ENCODE data around the gene PWP1. TPM values are rescaled to one million over a fixed set of nuclear protein-coding genes. Genes with fewer than 3 reads are reported as not detected.

The PWP1 gene
- total RNA-seq, 2 donors from 2014 or later: 38.4 to 72.9 TPM

GRCh38 chr12:107649661-107650061 lies 35.9 kb upstream of the PWP1 start:
- DNase-seq (ENCODE audit: low spot score): no peak
- Histone ChIP-seq H3K4me1 (ENCODE audit: control insufficient read depth in 1 of 2, low read depth in 2 of 2) (no peaks in the 10 kb centered on the region), H3K27ac (no peak overlapping the region), H3K27me3 (replicated peaks; ENCODE audit: insufficient read depth) (no peaks in the 10 kb centered on the region), H3K9me3 (no peaks in the 10 kb centered on the region), H3K36me3 (no peaks in the 10 kb centered on the region), H3K4me3 (no peak overlapping the region)
- no peak for ATAC-seq (ENCODE audit: insufficient number of reproducible peaks, low FRiP score, low read depth)
- no peak for TF ChIP-seq CTCF (IDR thresholded peaks at IDR 0.05)

GRCh38 chr12:107650977-107651376 lies 34.6 kb upstream of the PWP1 start:
- H3K27me3 ChIP-seq (replicated peaks; ENCODE audit: insufficient read depth): no peaks in the 10 kb centered on the region
- DNase-seq (ENCODE audit: low spot score) (no peak), ATAC-seq (ENCODE audit: insufficient number of reproducible peaks, low FRiP score, low read depth) (no peak)
- TF ChIP-seq CTCF (IDR thresholded peaks at IDR 0.05): no peak
- H3K27ac ChIP-seq: no peak overlapping the region
- H3K9me3 ChIP-seq: no peaks in the 10 kb centered on the region
- H3K4me3 ChIP-seq: no peak overlapping the region
- no peaks in the 10 kb centered on the region for H3K4me1 ChIP-seq (ENCODE audit: control insufficient read depth in 1 of 2, low read depth in 2 of 2)
- H3K36me3 ChIP-seq: no peaks in the 10 kb centered on the region

GRCh38 chr12:107651571-107652449 lies 33.8 kb upstream of the PWP1 start:
- DNase-seq (ENCODE audit: low spot score) (no peak), ATAC-seq (ENCODE audit: insufficient number of reproducible peaks, low FRiP score, low read depth) (no peak)
- Histone ChIP-seq H3K4me1 (ENCODE audit: control insufficient read depth in 1 of 2, low read depth in 2 of 2) (no peaks in the 10 kb centered on the region), H3K27me3 (replicated peaks; ENCODE audit: insufficient read depth) (no peaks in the 10 kb centered on the region), H3K4me3 (no peak overlapping the region), H3K27ac (no peak overlapping the region), H3K9me3 (no peaks in the 10 kb centered on the region), H3K36me3 (no peaks in the 10 kb centered on the region)
- no peak for TF ChIP-seq CTCF (IDR thresholded peaks at IDR 0.05)

- Histone ChIP-seq H3K4me3 (no peak overlapping the region), H3K27ac (no peak overlapping the region), H3K27me3 (replicated peaks; ENCODE audit: insufficient read depth) (no peaks in the 10 kb centered on the region), H3K4me1 (ENCODE audit: control insufficient read depth in 1 of 2, low read depth in 2 of 2) (no peaks in the 10 kb centered on the region), H3K36me3 (no peaks in the 10 kb centered on the region), H3K9me3 (no peaks in the 10 kb centered on the region)
- ATAC-seq (ENCODE audit: insufficient number of reproducible peaks, low FRiP score, low read depth) (no peak), DNase-seq (ENCODE audit: low spot score) (no peak)
- TF ChIP-seq CTCF (IDR thresholded peaks at IDR 0.05): no peak
Measured at GRCh38 chr12:107653519-107653918, 32.1 kb upstream of the PWP1 start.

- Histone ChIP-seq H3K36me3 (no peaks in the 10 kb centered on the region), H3K27me3 (replicated peaks; ENCODE audit: insufficient read depth) (no peaks in the 10 kb centered on the region), H3K9me3 (no peaks in the 10 kb centered on the region), H3K4me3 (no peak overlapping the region), H3K4me1 (ENCODE audit: control insufficient read depth in 1 of 2, low read depth in 2 of 2) (no peaks in the 10 kb centered on the region), H3K27ac (no peak overlapping the region)
- TF ChIP-seq CTCF (IDR thresholded peaks at IDR 0.05): no peak
- ATAC-seq (ENCODE audit: insufficient number of reproducible peaks, low FRiP score, low read depth): no peak
- DNase-seq (ENCODE audit: low spot score): no peak
Measured at GRCh38 chr12:107654873-107655272, 30.7 kb upstream of the PWP1 start.
